ENCODE measurements around the gene TSC22D2.

The TSC22D2 gene

DNA sequence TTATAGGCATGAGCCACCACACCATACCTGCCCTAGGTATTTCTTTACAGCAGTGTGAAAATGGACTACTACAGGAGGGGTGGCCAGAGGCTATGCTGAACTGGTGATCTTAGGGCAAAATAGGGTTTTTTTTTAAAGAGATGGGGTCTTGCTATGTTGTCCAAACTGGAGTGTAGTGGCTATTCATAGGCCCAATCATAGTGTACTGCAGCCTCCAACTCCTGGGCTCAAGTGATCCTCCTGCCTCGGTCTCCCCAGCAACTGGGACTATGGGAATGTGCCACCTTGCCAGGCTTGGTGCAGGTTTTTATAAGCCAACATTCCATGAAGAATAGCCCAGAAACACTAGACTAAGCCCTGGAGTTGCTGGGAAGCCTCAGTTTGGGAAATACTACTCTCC lies 28.6 kb upstream of the TSC22D2 start (continued):
- TF ChIP-seq, protein P1, sequence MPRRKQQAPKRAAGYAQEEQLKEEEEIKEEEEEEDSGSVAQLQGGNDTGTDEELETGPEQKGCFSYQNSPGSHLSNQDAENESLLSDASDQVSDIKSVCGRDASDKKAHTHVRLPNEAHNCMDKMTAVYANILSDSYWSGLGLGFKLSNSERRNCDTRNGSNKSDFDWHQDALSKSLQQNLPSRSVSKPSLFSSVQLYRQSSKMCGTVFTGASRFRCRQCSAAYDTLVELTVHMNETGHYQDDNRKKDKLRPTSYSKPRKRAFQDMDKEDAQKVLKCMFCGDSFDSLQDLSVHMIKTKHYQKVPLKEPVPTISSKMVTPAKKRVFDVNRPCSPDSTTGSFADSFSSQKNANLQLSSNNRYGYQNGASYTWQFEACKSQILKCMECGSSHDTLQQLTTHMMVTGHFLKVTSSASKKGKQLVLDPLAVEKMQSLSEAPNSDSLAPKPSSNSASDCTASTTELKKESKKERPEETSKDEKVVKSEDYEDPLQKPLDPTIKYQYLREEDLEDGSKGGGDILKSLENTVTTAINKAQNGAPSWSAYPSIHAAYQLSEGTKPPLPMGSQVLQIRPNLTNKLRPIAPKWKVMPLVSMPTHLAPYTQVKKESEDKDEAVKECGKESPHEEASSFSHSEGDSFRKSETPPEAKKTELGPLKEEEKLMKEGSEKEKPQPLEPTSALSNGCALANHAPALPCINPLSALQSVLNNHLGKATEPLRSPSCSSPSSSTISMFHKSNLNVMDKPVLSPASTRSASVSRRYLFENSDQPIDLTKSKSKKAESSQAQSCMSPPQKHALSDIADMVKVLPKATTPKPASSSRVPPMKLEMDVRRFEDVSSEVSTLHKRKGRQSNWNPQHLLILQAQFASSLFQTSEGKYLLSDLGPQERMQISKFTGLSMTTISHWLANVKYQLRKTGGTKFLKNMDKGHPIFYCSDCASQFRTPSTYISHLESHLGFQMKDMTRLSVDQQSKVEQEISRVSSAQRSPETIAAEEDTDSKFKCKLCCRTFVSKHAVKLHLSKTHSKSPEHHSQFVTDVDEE (CRISPR knock-in tag; IDR thresholded peaks at IDR 0.05) = no peak
- TF ChIP-seq ARNTL (CRISPR knock-in tag; IDR thresholded peaks at IDR 0.05; ENCODE audit: borderline replicate concordance, low read depth) = no peak
- no peak for TF ChIP-seq ZFP3 (CRISPR knock-in tag; IDR thresholded peaks at IDR 0.05)
- TF ChIP-seq ZNF70 (CRISPR knock-in tag; IDR thresholded peaks at IDR 0.05) = no peak
- no peak for TF ChIP-seq BACH2 (CRISPR knock-in tag; IDR thresholded peaks at IDR 0.05; ENCODE audit: borderline replicate concordance)
- TF ChIP-seq ZFP30 (CRISPR knock-in tag; IDR thresholded peaks at IDR 0.05) = no peak
- no peak for TF ChIP-seq CSDC2 (CRISPR knock-in tag; IDR thresholded peaks at IDR 0.05)

DNA sequence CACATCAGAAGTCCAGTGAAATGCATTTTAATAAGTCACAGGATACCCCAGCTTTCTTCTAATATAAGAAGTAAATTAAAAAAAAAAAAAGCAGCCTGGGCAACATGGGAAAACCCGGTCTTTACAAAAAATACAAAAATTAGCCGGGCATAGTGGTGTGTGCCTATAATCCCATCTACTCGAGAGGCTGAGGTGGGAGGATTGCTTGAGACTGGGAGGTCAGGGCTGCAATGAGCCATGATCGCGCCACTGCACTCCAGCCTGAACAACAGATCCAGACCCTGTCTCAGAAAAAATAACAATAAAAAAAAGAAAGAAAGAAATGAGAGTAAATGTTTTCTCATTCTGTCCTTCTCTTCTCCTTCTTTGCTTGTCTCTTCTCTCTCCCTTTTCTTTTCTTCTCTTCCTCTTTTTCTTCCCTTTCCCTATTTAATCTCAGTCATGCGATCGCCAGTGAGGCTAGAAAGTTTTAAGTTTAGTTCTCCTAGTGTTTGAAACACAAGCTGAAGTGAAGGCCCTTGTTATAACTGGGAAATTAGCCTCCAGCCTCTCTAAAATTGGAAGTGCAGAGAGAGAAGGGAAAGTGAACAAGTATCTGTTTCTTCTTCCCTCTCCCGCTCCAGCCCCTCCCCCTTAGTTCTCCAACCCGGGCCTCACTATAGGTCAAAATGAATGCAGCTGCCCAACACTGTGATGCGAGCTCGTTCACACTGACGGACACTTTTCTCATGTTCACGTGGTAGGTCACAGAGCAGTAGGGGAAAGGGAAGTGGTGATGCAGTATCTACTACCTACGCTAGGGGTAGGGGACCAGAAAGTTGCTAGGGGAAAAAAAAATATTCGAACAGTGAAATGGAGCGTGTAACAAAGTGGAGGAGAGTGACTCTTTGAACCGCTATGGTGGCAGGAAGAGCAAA lies 23.5 kb upstream of the TSC22D2 start:
- ATAC-seq = no peak
- TF ChIP-seq OSR1 (CRISPR knock-in tag; IDR thresholded peaks at IDR 0.05) (no peak), ISL1 (CRISPR knock-in tag; IDR thresholded peaks at IDR 0.05) (no peak), ZC3H10 (CRISPR knock-in tag; IDR thresholded peaks at IDR 0.05) (no peak), SNAI2 (CRISPR knock-in tag; IDR thresholded peaks at IDR 0.05) (no peak), ZFP3 (CRISPR knock-in tag; IDR thresholded peaks at IDR 0.05) (no peak), ZNF565 (CRISPR knock-in tag; conservative IDR thresholded peaks at IDR 0.05; ENCODE audit: low read depth) (no peak), ZFP30 (CRISPR knock-in tag; IDR thresholded peaks at IDR 0.05) (no peak), ZNF70 (CRISPR knock-in tag; IDR thresholded peaks at IDR 0.05) (no peak)
- TF ChIP-seq, protein P2, sequence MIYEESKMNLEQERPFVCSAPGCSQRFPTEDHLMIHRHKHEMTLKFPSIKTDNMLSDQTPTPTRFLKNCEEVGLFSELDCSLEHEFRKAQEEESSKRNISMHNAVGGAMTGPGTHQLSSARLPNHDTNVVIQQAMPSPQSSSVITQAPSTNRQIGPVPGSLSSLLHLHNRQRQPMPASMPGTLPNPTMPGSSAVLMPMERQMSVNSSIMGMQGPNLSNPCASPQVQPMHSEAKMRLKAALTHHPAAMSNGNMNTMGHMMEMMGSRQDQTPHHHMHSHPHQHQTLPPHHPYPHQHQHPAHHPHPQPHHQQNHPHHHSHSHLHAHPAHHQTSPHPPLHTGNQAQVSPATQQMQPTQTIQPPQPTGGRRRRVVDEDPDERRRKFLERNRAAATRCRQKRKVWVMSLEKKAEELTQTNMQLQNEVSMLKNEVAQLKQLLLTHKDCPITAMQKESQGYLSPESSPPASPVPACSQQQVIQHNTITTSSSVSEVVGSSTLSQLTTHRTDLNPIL (CRISPR knock-in tag; IDR thresholded peaks at IDR 0.05; ENCODE audit: low read depth) = no peak
- TF ChIP-seq, protein P3, sequence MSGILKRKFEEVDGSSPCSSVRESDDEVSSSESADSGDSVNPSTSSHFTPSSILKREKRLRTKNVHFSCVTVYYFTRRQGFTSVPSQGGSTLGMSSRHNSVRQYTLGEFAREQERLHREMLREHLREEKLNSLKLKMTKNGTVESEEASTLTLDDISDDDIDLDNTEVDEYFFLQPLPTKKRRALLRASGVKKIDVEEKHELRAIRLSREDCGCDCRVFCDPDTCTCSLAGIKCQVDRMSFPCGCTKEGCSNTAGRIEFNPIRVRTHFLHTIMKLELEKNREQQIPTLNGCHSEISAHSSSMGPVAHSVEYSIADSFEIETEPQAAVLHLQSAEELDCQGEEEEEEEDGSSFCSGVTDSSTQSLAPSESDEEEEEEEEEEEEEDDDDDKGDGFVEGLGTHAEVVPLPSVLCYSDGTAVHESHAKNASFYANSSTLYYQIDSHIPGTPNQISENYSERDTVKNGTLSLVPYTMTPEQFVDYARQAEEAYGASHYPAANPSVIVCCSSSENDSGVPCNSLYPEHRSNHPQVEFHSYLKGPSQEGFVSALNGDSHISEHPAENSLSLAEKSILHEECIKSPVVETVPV (CRISPR knock-in tag; IDR thresholded peaks at IDR 0.05) = no peak
- TF ChIP-seq, protein P4, sequence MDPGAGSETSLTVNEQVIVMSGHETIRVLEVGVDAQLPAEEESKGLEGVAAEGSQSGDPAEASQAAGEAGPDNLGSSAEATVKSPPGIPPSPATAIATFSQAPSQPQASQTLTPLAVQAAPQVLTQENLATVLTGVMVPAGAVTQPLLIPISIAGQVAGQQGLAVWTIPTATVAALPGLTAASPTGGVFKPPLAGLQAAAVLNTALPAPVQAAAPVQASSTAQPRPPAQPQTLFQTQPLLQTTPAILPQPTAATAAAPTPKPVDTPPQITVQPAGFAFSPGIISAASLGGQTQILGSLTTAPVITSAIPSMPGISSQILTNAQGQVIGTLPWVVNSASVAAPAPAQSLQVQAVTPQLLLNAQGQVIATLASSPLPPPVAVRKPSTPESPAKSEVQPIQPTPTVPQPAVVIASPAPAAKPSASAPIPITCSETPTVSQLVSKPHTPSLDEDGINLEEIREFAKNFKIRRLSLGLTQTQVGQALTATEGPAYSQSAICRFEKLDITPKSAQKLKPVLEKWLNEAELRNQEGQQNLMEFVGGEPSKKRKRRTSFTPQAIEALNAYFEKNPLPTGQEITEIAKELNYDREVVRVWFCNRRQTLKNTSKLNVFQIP (CRISPR knock-in tag; IDR thresholded peaks at IDR 0.05; ENCODE audit: borderline replicate concordance, low read depth) = no peak

DNA sequence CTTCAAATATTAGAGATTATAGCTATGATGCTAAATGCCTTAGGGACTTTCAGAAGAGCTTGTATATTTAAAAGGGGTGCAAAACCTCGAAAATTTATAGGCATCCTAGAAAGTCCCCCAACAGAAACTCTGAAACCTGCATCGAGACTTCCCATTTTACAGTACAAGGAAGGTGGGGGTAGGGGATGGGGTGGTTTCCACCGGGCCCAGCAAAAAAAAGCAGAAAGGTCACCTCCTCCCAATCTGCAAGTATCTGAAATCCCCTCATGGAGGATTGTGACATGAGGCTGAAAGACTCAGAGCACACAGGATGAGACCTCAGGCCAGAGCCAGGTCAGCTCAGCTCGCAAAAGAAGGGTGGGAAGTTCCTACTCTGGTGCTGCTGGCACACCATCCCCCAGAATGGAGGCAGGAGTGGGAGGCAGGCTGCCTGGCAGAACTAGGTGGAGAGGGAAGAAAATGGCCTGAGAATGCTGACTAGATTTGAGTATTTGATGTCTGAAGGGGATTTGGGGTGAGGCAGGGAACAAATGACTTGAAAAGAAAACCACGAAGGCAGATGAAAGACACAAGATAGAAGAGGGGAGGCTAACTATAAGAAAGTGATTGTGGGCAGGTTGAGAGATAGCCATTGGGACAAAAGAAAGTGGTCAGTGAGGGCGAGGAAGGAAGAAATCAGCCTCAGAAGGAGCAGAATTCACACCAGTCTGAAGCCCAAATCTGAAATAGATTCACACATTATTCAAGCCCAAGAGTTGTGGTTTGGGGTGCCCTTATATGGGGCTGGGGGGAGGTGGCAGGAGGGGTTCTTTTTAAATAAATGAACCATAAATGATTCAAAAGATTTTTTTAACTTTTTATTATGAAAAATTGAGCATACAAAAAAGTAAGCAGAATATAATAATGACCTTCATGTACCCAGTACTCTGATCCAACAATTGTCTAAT lies 22.5 kb upstream of the TSC22D2 start:
- ATAC-seq = no peak
- TF ChIP-seq, protein P5, sequence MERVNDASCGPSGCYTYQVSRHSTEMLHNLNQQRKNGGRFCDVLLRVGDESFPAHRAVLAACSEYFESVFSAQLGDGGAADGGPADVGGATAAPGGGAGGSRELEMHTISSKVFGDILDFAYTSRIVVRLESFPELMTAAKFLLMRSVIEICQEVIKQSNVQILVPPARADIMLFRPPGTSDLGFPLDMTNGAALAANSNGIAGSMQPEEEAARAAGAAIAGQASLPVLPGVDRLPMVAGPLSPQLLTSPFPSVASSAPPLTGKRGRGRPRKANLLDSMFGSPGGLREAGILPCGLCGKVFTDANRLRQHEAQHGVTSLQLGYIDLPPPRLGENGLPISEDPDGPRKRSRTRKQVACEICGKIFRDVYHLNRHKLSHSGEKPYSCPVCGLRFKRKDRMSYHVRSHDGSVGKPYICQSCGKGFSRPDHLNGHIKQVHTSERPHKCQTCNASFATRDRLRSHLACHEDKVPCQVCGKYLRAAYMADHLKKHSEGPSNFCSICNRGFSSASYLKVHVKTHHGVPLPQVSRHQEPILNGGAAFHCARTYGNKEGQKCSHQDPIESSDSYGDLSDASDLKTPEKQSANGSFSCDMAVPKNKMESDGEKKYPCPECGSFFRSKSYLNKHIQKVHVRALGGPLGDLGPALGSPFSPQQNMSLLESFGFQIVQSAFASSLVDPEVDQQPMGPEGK (CRISPR knock-in tag; IDR thresholded peaks at IDR 0.05; ENCODE audit: borderline replicate concordance) = no peak
- TF ChIP-seq ZNF8 (CRISPR knock-in tag; IDR thresholded peaks at IDR 0.05) = no peak
- TF ChIP-seq ZNF70 (CRISPR knock-in tag; IDR thresholded peaks at IDR 0.05) = no peak
- no peak for TF ChIP-seq ZC3H10 (CRISPR knock-in tag; IDR thresholded peaks at IDR 0.05)
- TF ChIP-seq ZFP30 (CRISPR knock-in tag; IDR thresholded peaks at IDR 0.05) = no peak
- TF ChIP-seq TOX (CRISPR knock-in tag; IDR thresholded peaks at IDR 0.05; ENCODE audit: borderline replicate concordance) = no peak
- no peak for TF ChIP-seq RARB (CRISPR knock-in tag; IDR thresholded peaks at IDR 0.05)
- no peak for TF ChIP-seq OSR1 (CRISPR knock-in tag; IDR thresholded peaks at IDR 0.05)
- TF ChIP-seq GLIS3 (CRISPR knock-in tag; IDR thresholded peaks at IDR 0.05) = no peak
- TF ChIP-seq, protein P3 (CRISPR knock-in tag; IDR thresholded peaks at IDR 0.05) = no peak
- TF ChIP-seq, protein P1 (CRISPR knock-in tag; IDR thresholded peaks at IDR 0.05) = no peak
- no peak for TF ChIP-seq ZFP3 (CRISPR knock-in tag; IDR thresholded peaks at IDR 0.05)
- no peak for TF ChIP-seq ARNTL (CRISPR knock-in tag; IDR thresholded peaks at IDR 0.05; ENCODE audit: borderline replicate concordance, low read depth)
- TF ChIP-seq BACH2 (CRISPR knock-in tag; IDR thresholded peaks at IDR 0.05; ENCODE audit: borderline replicate concordance) = no peak
